ENCODE measurements around the gene MAPRE3.

MAPRE3 gene

DNA sequence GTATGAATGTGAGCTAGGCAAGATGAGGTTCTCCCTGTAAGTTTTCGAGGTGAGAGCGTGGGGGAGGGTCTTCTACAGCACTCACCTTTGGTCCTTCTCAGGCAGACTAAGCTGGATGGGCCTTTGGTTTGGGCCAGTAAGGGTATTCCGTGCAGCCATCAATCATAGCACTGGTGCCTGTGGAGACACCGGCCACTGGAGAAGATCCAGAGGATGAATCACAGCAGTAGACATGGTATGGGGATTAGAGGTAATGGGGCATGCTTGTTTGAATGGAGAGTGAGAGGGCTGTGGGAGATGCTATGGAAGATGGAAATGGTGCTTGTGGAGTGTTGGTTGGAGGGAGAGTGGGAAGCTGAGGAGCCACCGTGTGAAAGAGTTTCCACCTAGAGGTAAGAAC, 16.1 kb downstream of the MAPRE3 start:
- DNase-seq = no peak

GRCh38 chr2:26988058-26988860, 17.8 kb downstream of the MAPRE3 start:
- DNase-seq = no peak

GRCh38 chr2:26989156-26989555, 18.7 kb downstream of the MAPRE3 start:
- DNase-seq = no peak

DNA sequence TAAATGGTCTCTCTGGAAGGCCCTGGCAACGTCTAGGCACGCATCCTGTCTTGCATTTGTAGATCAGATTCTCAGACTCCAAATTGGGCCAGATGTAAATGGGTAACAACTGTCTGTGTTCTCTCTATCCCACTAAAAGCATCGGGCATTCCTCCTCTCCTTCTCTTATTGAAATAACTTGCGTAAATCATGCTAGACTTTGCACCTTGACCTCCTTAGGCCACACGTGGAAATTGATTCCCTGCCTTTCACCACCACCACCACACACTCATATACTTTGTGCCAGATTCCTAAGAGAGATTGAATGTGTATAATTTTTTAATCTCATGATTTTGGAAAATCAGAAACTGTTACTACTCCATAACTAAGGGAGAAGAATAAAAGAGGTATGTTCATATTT, 21.3 kb downstream of the MAPRE3 start:
- no peak for DNase-seq

DNA sequence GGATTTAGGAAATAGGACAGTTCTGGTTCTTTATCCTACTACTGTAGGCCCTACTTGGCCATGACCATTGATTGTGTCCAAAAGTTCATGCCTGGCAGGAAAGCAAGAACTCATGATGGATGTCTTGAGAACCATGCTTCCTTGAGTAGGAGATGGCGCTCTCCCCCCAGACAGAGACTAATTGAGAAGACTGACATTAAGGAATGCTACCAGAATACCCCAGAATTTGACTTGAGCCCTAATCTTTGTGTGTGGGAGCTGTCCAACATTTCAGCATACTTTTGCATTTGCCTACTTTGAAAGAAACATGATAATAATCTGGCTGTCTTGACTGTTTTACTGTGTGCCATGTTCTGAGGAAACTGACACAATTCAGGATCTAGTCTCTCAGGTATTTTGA, 23.3 kb downstream of the MAPRE3 start:
- no peak for DNase-seq

DNA sequence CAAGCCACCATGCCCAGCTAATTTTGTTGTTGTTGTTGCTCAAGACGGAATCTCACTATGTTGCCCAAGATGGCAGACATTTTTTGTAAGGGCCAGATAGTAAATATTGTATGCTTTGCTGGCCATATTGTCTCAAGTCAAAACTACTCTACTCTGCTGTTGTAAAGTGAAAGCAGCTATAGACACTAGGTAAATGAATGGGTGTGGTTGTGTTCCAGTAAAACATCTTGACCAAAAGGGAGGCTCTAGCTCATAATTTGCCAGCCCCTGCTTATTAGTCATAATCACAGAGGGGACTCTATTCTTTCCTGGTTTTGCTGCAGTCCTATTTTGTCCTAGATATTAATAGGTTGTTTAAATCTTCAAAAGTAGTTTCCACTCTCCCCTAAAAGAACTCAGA, 24.5 kb downstream of the MAPRE3 start:
- DNase-seq = no peak

GRCh38 chr2:26997394-26997793, 27.0 kb downstream of the MAPRE3 start:
- no peak for DNase-seq

DNA sequence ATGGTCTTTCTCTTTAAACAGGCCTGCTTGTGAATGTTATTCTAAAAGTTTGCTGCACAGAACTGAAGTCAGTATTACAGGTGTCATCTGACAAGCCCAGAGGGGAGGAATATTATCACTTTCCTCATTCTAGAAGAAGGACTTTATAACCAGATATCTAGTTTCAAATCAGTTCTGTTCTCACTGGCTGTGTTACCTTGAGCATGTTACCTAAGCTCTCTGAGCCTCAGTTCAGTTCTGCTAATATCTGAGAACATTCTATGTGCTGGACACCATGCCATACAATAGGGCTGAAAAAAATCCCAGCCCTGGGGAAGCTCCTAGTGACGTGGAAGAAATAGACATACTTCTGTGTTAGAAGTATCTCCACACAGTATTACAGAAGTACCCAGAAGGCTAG, 27.9 kb downstream of the MAPRE3 start:
- DNase-seq = no peak

DNA sequence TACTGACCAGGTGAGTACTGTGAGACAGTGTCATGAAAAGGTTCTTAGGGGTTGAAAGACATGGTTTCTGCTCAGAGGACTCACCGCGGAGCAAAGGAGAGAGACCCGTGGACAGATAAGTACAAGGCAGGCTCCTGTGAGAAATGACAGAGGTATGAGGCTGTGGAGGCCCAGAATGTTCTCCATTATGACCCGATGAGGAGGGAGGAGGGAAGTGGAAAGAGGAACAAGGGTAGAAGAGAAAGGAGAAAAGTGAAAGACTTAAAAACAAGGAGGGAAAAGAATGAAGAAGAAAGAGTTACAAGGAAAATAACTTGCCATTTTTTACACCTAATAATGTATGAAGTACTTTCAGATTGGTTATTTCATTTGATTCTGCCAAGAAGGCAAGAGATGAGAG, 29.8 kb downstream of the MAPRE3 start:
- no peak for DNase-seq

- no peak for DNase-seq
Observed at GRCh38 chr2:27000995-27001394, 30.6 kb downstream of the MAPRE3 start.

DNA sequence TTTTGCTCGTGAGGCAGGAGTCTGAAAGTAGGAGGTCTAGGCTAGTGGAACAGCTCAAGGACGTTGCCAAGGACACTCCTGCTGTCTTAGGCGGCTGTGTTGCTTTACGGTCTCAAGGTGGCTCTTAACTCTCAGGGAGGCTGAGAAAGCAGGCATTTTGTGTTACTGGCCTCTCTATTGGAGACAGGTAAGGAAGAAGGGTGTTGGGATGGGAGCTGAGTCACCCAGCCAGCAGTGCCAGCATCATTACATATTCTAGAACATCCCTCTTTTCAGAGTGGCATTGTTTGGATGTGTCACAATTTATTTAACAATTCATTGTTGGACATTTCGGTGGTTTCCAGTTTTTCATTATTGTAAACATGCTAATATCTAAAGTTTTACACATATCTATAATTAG, 31.5 kb downstream of the MAPRE3 start:
- DNase-seq = no peak

GRCh38 chr2:27003007-27003406, 32.6 kb downstream of the MAPRE3 start:
- DNase-seq = no peak

DNA sequence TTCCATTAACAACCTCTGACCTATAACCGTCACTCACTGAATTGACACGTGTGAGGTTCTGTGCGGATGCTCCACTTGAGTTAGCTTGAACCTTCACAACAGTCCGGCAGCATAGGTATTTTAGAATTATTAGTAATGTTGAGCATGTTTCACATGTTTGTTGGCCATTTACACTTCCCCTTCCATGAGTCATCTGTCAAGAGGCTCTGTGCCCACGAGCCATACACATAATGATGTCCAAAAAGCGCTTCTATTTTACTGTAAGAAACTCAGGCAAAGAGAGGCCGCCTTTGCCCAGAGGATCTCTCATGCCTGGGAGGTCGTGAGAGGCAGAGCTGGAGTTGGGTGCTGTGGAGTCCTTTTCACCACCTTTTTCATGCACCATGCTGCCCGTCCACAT, 33.4 kb downstream of the MAPRE3 start:
- no peak for DNase-seq

DNA sequence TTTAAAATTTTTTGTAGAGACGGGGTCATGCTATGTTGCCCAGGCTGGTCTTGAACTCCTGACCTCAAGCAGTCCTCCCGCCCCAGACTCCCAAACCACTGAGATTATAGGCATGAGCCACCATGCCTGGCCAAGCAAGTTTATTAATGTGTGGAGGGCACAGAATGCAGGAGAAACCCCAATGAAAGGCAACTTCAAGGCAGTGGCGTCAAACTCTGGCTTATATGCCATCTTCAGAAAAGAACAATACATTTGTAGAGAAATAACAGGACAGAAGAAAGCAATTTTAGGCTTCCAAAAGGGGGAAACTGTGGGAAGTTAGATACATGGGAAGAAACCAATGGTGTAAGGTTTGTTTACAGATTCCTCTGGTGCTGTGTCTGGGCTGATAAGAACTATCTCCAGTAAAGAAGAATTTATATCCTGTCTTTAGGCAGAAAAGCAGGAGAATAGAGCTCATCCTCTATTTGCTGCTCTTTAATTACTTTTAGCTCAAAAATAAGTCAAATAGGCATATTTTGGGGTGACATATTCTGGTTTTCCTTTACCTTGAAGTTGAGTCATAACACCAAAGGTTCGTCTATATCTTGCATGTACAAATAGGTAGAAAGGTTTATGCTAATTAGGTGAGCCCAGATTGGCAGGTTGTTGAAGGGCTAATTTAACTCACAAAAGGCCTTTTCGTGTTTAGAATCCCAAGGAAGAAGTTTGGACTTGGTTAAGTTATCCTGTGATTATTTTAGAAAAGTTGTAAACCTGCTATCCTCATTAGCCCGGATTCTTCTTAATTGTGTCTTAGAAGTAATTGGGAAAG, 36.4 kb downstream of the MAPRE3 start:
- DNase-seq = no peak

GRCh38 chr2:27007416-27008374, 37.3 kb downstream of the MAPRE3 start:
- no peak for DNase-seq

- DNase-seq = no peak
Observed at GRCh38 chr2:27008678-27009077, 38.2 kb downstream of the MAPRE3 start.

DNA sequence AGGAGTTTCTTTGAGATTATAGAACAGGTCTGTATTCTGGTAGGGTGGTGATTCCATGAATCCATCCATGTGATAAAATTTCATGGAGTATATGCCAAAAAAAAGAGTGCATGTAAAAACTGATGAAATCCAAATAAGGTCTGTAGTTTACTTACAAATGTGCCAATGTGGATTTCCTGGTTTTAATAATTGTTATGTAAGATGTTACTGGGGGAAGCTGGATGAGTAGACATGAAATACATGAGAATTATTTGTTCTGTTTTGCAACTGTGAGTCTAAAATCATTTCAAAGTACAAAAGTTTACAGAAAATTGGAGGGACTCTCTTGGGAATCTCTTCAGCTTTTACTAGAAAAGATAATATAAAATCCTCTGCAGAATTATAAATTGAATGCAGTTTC, 38.6 kb downstream of the MAPRE3 start:
- DNase-seq = no peak

DNA sequence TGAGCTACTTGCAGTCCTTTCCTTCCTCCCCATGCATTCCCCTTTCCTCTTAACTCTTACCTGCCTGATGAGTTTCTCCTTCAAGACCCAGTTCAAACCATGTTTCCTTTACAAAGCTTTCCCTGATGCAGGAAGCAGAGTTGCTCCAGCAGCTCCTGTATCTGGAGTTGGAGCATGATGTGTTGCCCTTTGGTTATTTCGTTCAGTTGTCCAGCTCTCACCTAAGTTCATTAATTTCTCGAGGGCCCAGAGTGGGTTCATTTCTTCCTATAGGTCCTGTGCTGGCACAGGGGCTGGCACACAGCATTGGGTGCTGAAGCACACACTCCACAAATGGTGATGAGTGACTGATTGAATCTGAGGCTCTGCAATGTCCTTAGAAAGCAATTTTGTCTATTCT, 39.3 kb downstream of the MAPRE3 start:
- DNase-seq = no peak

DNA sequence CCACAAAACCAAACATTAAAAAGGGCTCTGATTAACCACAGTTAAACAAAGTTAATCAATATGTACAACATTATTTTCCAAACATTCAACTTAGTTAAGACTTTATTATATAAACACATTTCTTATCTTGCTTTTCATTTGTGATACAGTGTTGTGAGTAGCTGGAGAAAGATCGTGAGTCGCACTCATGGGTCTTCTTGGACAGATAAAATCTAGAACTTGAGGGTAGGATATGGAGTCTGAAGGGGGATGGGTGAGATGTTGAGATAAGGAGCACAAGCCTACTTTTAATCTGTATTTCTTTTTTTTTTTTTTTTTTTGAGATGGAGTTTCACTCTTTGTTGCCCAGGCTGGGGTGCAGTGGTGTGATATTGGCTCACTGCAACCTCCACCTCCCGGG, 39.7 kb downstream of the MAPRE3 start:
- no peak for DNase-seq

- no peak for DNase-seq
Observed at GRCh38 chr2:27013738-27014137, 43.3 kb downstream of the MAPRE3 start.

DNA sequence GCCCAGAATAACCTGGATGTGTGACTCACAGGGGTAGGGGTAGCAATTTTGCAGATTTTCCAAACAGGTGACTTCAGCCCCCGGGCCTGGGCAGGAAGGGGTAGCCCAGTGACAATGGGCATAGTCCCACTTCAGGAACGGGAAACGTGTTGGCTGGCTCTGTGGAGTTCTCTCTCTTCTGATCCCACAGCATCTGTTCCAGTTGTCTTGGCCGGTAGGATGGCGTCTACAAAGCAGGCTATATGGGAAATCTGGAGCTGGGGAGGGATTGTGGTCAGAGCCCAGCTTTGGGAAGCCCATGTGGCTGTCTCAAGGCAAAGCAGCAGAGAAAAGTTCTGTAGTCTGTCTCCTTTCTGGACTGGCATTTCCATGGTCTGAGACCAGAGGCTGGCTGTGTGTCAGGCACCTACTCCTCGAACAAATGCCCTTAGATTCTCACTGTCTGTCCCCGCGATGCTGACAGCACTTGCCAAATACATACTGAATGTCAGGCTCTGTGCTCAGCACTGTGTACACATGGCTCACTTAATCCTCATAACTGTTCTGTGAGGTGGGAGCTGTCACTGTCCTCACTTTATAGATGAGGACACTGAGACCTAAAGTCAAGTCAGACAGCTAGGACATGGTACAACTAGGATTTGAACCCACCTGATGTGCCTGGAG, 44.5 kb downstream of the MAPRE3 start:
- DNase-seq = no peak

- peak; percentile 81 for DNase-seq
Observed at GRCh38 chr2:27016801-27017325, 46.4 kb downstream of the MAPRE3 start.
